Keratinocyte (primary cell): ENCODE data around the gene POU6F2.

Experiments used
- EZH2 ChIP-seq: IDR thresholded peaks from one replicate; pipeline ENCODE4 v1.6.1; 2012; ENCODE audit warnings: inconsistent platforms, mild to moderate bottlenecking, low read length, moderate library complexity
- TF ChIP-seq, protein P1 (sequence below), 3 experiments: IDR thresholded peaks in 1 of 3; conservative IDR thresholded peaks in 1 of 3; optimal IDR thresholded peaks in 1 of 3; 2 replicates in 2 of 3; 3 replicates in 1 of 3; pipeline versions ENCODE3 to v1.5.1; 2011; ENCODE audit warnings: low read length in 3 of 3, mild to moderate bottlenecking in 3 of 3, moderate library complexity in 2 of 3, control low read depth in 1 of 3, inconsistent platforms in 1 of 3; ENCODE audit not compliant: insufficient read depth in 2 of 3; ENCODE audit errors: extremely low read depth in 1 of 3

- TF ChIP-seq, protein P1, sequence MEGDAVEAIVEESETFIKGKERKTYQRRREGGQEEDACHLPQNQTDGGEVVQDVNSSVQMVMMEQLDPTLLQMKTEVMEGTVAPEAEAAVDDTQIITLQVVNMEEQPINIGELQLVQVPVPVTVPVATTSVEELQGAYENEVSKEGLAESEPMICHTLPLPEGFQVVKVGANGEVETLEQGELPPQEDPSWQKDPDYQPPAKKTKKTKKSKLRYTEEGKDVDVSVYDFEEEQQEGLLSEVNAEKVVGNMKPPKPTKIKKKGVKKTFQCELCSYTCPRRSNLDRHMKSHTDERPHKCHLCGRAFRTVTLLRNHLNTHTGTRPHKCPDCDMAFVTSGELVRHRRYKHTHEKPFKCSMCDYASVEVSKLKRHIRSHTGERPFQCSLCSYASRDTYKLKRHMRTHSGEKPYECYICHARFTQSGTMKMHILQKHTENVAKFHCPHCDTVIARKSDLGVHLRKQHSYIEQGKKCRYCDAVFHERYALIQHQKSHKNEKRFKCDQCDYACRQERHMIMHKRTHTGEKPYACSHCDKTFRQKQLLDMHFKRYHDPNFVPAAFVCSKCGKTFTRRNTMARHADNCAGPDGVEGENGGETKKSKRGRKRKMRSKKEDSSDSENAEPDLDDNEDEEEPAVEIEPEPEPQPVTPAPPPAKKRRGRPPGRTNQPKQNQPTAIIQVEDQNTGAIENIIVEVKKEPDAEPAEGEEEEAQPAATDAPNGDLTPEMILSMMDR (optimal IDR thresholded peaks at IDR 0.05 in 1 of 3, IDR thresholded peaks at IDR 0.05 in 1 of 3, conservative IDR thresholded peaks at IDR 0.05 in 1 of 3; ENCODE audit: extremely low read depth in 1 of 3, insufficient read depth in 2 of 3, low read length in 3 of 3) = no peak
- no peak for TF ChIP-seq EZH2
Observed at GRCh38 chr7:38929460-38930171, 48.1 kb upstream of the POU6F2 start.
